ENCODE data around the gene ALPL.
"Not testable (repeated sequence)": the region's sequence is repeated elsewhere in the genome, so short reads cannot be mapped to it uniquely, and the experiment has no call there.

The ALPL gene

GRCh38 chr1:21508580-21509350 is 458 bp upstream of the ALPL start:
- DNase-seq: peak; percentile 33

GRCh38 chr1:21510113-21510493 is 880 bp downstream of the ALPL start:
- DNase-seq: no peak

DNA sequence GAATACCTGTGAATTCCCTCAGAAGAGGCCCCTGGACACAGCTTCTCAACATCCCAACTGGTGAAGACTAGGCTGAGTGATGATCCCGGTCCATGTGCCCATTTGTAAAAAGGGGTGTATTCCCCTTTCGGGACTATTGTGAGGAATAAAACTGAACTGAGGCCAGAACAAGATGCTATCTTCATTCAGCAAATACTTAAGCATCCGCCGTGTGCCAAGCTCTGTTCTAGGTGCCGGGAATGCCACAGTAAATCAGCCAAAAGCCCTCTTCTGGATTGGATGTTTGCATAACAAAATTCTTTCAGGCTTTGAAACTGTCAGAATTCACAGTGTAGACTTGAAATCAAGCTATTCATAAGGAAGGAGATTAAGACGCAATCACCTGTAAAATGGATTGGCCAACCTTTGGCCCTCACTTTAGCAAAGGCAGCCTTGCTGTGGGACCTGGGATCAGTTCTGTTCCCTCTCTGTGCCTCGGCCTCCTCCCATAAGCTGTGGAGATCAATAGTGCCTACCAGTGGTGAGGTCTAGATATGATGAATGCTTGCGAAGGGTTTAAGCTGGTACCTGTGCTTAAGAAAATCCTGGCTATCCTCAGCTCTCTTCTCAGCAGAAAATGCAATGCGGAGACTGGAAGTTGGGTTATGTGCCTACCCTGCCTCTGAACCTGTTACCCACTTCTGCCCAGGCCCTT is 1.8 kb downstream of the ALPL start:
- no peak for DNase-seq

GRCh38 chr1:21511579-21512522 is 2.6 kb downstream of the ALPL start:
- DNase-seq: peak; percentile 96

GRCh38 chr1:21514245-21514644 is 5.0 kb downstream of the ALPL start:
- no peak for DNase-seq

DNA sequence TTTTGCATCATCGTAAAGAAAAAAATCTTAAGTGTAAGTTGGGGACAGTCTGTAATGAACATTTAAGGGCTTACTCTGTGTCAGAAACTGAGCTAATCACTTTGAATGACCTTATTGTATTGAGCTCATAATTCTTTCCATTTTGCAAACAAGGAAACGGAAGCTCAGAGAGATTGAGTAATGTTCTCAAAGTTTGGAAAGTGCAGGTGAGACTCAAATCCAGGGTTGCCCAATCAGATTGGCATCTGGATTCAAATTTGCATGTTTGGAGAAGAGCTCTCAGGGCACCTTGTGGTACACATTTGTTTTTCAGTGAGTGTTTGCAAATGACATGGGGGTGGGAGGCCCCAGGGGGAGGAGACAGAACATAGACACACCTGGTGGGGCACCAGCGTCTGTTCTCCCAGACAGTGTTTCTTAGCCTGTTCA is 8.0 kb downstream of the ALPL start:
- DNase-seq: no peak

GRCh38 chr1:21517660-21518480 is 8.6 kb downstream of the ALPL start:
- no peak for DNase-seq

DNA sequence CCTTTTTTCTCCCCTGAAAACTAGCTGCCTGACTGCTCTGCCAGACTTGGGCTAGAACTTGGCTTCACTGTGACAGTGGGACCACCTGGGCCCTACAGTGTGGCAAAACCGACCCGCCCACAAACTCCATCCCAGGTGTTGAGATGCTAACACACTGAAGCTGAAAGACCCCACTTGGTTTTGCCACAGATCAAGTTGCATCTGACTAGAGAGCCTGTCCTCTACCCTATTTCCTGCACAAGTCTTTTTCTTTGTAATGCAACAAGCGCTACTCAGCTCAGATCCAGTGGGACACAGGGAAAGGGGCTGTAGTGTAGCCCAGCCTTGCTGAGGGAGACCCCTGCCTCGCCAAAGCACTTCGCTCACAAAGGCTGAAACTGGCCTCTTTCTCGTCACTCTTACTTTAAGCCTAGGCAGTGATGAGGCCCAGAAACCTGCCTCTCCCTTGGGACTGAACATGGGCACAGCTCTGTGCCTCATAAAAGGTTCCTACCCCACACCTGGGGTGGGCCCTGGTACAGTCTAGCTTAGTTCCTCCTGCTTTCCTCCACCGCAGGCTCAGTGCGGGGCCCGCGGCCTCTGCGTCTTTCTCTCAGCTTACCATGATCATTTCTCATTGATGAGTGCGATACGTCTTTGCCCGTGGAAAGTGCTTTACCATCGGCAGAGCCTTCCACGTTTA is 9.7 kb downstream of the ALPL start:
- DNase-seq: no peak

- not testable (repeated sequence) for DNase-seq
Measured at GRCh38 chr1:21519486-21520070, 10.4 kb downstream of the ALPL start.

DNA sequence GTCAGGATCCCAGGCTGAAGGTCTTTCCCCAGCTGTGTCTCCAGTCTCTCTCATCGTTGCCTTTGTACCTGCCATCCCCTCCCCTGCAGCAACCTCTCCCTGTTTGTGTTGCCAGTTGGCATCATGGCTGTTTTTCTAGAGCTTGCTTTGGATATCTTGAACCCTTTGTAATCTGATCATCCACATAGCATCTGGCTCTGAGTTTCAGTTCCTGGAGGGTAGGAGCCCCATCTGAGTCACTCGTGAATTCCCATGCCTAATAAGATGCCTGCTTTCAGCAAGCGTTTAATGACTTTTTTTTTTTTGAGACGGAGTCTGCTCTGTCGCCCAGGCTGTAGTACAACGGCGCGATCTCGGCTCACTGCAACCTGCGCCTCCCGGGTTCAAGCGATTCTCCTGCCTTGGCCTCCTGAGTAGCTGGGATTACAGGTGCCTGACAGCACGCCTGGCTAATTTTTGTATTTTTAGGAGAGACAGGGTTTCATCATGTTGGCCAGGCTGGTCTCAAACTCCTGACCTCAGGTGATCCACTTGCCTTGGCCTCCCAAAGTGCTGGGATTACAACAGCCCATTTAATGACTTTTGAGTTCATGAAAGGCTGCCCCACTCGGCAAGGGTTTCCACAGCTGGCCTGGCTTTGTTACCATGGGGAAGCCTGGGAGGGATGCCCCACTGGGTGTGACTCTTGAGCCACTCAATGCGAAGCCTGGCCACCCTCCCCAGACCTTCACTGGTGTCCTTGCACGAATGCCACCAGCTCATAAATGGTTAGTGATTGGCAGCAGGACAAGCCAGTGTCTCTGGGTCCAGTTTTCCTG is 11.9 kb downstream of the ALPL start:
- DNase-seq: peak; percentile 40

DNA sequence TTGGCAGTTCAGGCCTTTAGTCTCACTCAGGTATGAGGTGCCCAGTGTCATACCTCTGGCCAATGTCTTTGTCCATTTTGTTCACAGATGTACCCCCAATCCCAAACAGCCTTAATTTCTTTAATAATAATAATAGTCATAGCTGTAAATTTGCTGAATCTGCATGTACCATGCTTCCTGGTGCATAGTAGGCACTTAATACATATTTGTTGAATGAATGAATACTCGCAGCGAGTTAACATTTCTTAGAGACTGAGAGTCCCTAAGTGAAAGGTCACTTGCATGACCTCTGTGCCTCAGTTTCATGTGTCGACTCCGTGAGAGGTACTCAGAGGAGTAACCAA is 12.5 kb downstream of the ALPL start:
- DNase-seq: no peak

DNA sequence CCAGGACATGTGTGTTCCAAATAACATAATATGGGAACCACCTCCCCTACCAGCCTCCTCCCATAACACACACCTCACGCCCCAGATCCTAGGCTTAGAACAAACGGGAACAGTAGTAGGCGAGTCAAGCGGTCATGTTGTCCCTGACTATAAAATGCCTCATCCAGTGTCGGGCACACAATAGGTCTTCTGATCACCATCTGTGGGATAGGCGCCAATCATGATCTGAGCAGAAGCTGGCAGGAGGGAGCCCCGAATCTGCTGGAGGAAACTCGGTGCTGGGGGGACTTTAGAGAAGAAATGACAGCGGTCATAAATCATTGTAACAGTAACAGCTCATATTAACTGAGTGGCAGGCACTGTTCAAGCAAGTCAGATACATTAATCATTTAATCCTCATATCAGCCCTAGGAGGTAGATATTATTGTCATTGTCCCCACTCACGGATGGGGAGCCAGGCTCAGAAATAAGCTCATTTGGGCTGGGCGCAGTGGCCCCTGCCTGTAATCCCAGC is 13.4 kb downstream of the ALPL start:
- DNase-seq: no peak

GRCh38 chr1:21523297-21523813 is 14.1 kb downstream of the ALPL start:
- no peak for DNase-seq

- DNase-seq: no peak
Measured at GRCh38 chr1:21524220-21524619, 15.0 kb downstream of the ALPL start.

- DNase-seq: no peak
Measured at GRCh38 chr1:21524686-21525339, 15.6 kb downstream of the ALPL start.

- DNase-seq: no peak
Measured at GRCh38 chr1:21525340-21525717, 16.1 kb downstream of the ALPL start.

GRCh38 chr1:21526441-21526840 is 17.2 kb downstream of the ALPL start:
- DNase-seq: no peak

DNA sequence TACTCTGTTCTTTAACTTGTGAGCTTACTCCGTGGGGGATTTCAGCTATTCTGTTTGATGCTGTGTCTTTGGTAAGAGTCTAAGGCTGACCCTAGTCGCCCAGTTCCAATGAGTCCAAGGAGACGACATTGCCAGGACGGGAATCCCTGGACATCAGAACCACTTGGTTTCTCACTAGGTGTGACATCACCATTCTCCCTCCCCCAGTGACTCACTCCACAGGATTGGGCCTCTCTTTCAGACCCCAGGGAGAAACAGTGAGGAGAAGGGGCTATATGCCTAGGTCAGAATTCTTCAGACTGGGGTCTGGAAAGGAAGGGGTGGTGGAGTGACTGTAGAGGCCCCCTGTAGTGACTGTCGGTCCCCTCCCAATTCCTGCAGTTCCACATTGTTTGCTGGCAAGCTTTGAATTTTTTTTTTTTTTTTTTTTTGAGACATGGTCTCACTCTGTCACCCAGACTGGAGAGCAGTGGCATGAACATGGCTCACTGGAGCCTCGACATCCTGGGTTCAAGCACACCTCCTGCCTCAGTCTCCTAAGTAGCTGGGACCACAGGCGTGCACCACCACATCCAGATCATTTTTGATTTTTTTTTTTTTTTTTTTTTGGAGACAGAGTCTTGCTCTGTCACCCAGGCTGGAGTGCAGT is 21.3 kb downstream of the ALPL start:
- peak; percentile 24 for DNase-seq

- DNase-seq: no peak
Measured at GRCh38 chr1:21531241-21531640, 22.0 kb downstream of the ALPL start.
